Neural cell (in vitro differentiated cells): ENCODE data around the gene HSPA1A. TPM values are rescaled to one million over a fixed set of nuclear protein-coding genes. Genes with fewer than 3 reads are reported as not detected.

Experiments used
- H2AFZ ChIP-seq: fragments of 200-600, 300-800 bp; sonication (generic), shearing (Covaris generic); 2 replicates; pipeline ENCODE4 v1.6.0; 2014; ENCODE audit warnings: low read depth, mild to moderate bottlenecking, antibody characterized with exemption, low read length, moderate library complexity
- H3F3A ChIP-seq: fragments of 200-600 bp; shearing (Covaris generic); 2 replicates; pipeline ENCODE4 v1.6.1; 2016; ENCODE audit warnings: mild to moderate bottlenecking, moderate library complexity, mixed read lengths, antibody characterized with exemption, low read length; ENCODE audit not compliant: insufficient read depth, poor library complexity, severe bottlenecking
- H3K27ac ChIP-seq: fragments of 200-600, 300-800 bp; sonication (generic), shearing (Covaris generic); 2 replicates; pipeline ENCODE4 v1.5.1; 2014; ENCODE audit warnings: mild to moderate bottlenecking, low read length, moderate library complexity
- H3K27me3 ChIP-seq: fragments of 300-800, 200-600 bp; sonication (generic), shearing (Covaris generic); 2 replicates; pipeline ENCODE4 v1.6.0; 2014; ENCODE audit warnings: mild to moderate bottlenecking, low read depth, low read length, moderate library complexity; ENCODE audit not compliant: insufficient read depth
- H3K36me3 ChIP-seq: fragments of 300-800, 200-600 bp; sonication (generic), shearing (Covaris generic); 2 replicates; pipeline ENCODE4 v1.5.1; 2014; ENCODE audit warnings: mild to moderate bottlenecking, antibody characterized with exemption, low read length, moderate library complexity; ENCODE audit not compliant: insufficient read depth
- H3K4me2 ChIP-seq: fragments of 300-800, 200-600 bp; sonication (generic), shearing (Covaris generic); 2 replicates; pipeline ENCODE4 v1.6.0; 2014; ENCODE audit warnings: mild to moderate bottlenecking, low read length
- H3K4me3 ChIP-seq: fragments of 300-800, 200-600 bp; sonication (generic), shearing (Covaris generic); 2 replicates; pipeline ENCODE4 v1.5.1; 2014; ENCODE audit warnings: mild to moderate bottlenecking, low read length, moderate library complexity
- H3K79me2 ChIP-seq: fragments of 200-600 bp; shearing (Covaris generic); replicated peaks from 2 replicates; pipeline ENCODE4 v1.6.0; 2014; ENCODE audit warnings: mild to moderate bottlenecking, low read length, moderate library complexity; ENCODE audit not compliant: insufficient read depth
- H3K9ac ChIP-seq: fragments of 300-800, 200-600 bp; sonication (generic), shearing (Covaris generic); 2 replicates; pipeline ENCODE4 v1.6.1; 2016; ENCODE audit warnings: mild to moderate bottlenecking, low read length, mixed read lengths
- H3K9me2 ChIP-seq: fragments of 200-600 bp; shearing (Covaris generic); 2 replicates; pipeline ENCODE4 v1.6.1; 2016; ENCODE audit warnings: mild to moderate bottlenecking, low read length, mixed read lengths; ENCODE audit not compliant: insufficient read depth
- H3K9me3 ChIP-seq: fragments of 200-600, 300-800 bp; sonication (generic), shearing (Covaris generic); 2 replicates; pipeline ENCODE4 v1.6.1; 2016; ENCODE audit warnings: mild to moderate bottlenecking, mixed run types, low read length, moderate library complexity, mixed read lengths
- H4K20me1 ChIP-seq: fragments of 200-600 bp; shearing (Covaris generic); 2 replicates; pipeline ENCODE4 v1.6.1; 2016; ENCODE audit warnings: mild to moderate bottlenecking, mixed run types; ENCODE audit not compliant: insufficient read depth
- EP300 ChIP-seq: fragments of 450-650 bp; conservative IDR thresholded peaks from 2 replicates; pipeline ENCODE4 v1.6.1; 2014; ENCODE audit warnings: antibody characterized with exemption, mild to moderate bottlenecking, moderate library complexity; ENCODE audit not compliant: poor library complexity, severe bottlenecking
- EZH2 ChIP-seq: fragments of 200-600, 300-800 bp; shearing (Covaris generic), sonication (generic); IDR thresholded peaks from 2 replicates; pipeline ENCODE4 v1.6.1; 2014; ENCODE audit warnings: antibody characterized with exemption, low read length, borderline replicate concordance, mild to moderate bottlenecking; ENCODE audit not compliant: insufficient read depth, poor library complexity, severe bottlenecking
- MXI1 ChIP-seq: fragments of 450-650 bp; conservative IDR thresholded peaks from 2 replicates; pipeline ENCODE4 v1.6.1; 2014; ENCODE audit warnings: antibody characterized with exemption, mild to moderate bottlenecking; ENCODE audit not compliant: poor library complexity, severe bottlenecking
- POLR2AphosphoS5 ChIP-seq: IDR thresholded peaks from 2 replicates; pipeline ENCODE4 v1.6.1; 2012
- RAD21 ChIP-seq: fragments of 450-650 bp; conservative IDR thresholded peaks from 2 replicates; pipeline ENCODE4 v1.6.1; 2014; ENCODE audit warnings: antibody characterized with exemption, mild to moderate bottlenecking, moderate library complexity
- SMC3 ChIP-seq: fragments of 450-650 bp; conservative IDR thresholded peaks from 2 replicates; pipeline ENCODE4 v1.6.1; 2014; ENCODE audit warnings: antibody characterized with exemption, mild to moderate bottlenecking, moderate library complexity; ENCODE audit not compliant: poor library complexity
- TAF1 ChIP-seq: IDR thresholded peaks from 2 replicates; pipeline ENCODE4 v1.6.1; 2012; ENCODE audit warnings: low read depth
- polyA plus RNA-seq: library from polyadenylated mRNA; depleted of rRNA; stranded (reverse); fragments of >200 nt; gene quantifications from 2 replicates; pipeline ENCODE4 v1.2.3, GENCODE V29; 2014
- TF ChIP-seq, protein P1 (sequence below): IDR thresholded peaks from 2 replicates; pipeline ENCODE4 v1.6.1; 2012; ENCODE audit warnings: borderline replicate concordance
- TF ChIP-seq, protein P2 (sequence below): fragments of 450-650 bp; IDR thresholded peaks from 2 replicates; pipeline ENCODE4 v1.5.1; 2014; ENCODE audit warnings: antibody characterized with exemption, mild to moderate bottlenecking, moderate library complexity; ENCODE audit not compliant: poor library complexity, severe bottlenecking

HSPA1A gene
- polyA plus RNA-seq, 1 donor from 2014 or later: 50.9 TPM

DNA sequence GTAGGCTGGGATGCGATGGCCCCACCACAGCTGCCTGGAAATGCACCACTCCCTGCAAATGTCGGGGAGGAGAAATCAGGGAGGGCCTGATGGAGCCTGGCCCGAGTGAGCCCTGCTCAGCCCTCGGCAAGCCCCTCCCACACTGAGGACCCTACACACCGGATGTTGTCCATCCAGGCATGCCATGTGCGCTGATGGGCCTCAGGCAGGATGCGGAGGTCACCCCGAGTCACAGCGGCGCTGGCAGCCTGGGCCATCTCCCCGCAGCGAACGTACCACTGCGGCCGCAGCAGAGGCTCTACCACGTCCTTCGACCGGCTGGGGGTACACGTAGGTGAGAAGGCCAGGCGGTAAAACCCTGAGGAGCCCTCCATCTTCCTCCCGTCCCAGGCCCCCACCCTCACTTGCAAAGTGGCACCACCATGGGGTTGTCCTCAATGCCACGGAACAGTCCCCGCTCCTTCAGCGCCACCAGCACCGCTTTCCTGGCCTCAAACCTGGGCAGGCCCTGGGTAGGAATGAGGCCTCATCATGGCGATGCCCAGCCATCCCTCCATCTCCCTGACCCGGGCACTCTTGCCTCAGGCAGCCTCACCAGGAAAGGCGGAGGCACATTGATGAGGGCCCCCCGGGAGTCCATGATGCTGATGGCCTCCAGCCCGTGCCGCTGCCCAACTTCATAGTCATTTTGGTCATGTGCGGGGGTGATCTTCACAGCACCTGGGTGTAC is 33.1 kb upstream of the HSPA1A start:
- peaks cover 20% of the 10 kb centered on the region for H3K36me3 ChIP-seq
- no peaks in the 10 kb centered on the region for H4K20me1 ChIP-seq
- H3K9me3 ChIP-seq: no peaks in the 10 kb centered on the region
- H3F3A ChIP-seq: no peaks in the 10 kb centered on the region
- H3K27me3 ChIP-seq: no peaks in the 10 kb centered on the region
- H3K27ac ChIP-seq: no peak overlapping the region
- no peak overlapping the region for H3K9ac ChIP-seq
- H2AFZ ChIP-seq: no peak overlapping the region
- H3K4me2 ChIP-seq: no peak overlapping the region
- TF ChIP-seq EP300 (no peak), SMC3 (no peak), MXI1 (no peak), TAF1 (no peak), RAD21 (no peak), EZH2 (no peak), POLR2AphosphoS5 (no peak)
- TF ChIP-seq, protein P1, sequence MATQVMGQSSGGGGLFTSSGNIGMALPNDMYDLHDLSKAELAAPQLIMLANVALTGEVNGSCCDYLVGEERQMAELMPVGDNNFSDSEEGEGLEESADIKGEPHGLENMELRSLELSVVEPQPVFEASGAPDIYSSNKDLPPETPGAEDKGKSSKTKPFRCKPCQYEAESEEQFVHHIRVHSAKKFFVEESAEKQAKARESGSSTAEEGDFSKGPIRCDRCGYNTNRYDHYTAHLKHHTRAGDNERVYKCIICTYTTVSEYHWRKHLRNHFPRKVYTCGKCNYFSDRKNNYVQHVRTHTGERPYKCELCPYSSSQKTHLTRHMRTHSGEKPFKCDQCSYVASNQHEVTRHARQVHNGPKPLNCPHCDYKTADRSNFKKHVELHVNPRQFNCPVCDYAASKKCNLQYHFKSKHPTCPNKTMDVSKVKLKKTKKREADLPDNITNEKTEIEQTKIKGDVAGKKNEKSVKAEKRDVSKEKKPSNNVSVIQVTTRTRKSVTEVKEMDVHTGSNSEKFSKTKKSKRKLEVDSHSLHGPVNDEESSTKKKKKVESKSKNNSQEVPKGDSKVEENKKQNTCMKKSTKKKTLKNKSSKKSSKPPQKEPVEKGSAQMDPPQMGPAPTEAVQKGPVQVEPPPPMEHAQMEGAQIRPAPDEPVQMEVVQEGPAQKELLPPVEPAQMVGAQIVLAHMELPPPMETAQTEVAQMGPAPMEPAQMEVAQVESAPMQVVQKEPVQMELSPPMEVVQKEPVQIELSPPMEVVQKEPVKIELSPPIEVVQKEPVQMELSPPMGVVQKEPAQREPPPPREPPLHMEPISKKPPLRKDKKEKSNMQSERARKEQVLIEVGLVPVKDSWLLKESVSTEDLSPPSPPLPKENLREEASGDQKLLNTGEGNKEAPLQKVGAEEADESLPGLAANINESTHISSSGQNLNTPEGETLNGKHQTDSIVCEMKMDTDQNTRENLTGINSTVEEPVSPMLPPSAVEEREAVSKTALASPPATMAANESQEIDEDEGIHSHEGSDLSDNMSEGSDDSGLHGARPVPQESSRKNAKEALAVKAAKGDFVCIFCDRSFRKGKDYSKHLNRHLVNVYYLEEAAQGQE: no peak
- TF ChIP-seq, protein P2, sequence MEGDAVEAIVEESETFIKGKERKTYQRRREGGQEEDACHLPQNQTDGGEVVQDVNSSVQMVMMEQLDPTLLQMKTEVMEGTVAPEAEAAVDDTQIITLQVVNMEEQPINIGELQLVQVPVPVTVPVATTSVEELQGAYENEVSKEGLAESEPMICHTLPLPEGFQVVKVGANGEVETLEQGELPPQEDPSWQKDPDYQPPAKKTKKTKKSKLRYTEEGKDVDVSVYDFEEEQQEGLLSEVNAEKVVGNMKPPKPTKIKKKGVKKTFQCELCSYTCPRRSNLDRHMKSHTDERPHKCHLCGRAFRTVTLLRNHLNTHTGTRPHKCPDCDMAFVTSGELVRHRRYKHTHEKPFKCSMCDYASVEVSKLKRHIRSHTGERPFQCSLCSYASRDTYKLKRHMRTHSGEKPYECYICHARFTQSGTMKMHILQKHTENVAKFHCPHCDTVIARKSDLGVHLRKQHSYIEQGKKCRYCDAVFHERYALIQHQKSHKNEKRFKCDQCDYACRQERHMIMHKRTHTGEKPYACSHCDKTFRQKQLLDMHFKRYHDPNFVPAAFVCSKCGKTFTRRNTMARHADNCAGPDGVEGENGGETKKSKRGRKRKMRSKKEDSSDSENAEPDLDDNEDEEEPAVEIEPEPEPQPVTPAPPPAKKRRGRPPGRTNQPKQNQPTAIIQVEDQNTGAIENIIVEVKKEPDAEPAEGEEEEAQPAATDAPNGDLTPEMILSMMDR: no peak
- H3K4me3 ChIP-seq: no peak overlapping the region
- H3K9me2 ChIP-seq: no peaks in the 10 kb centered on the region
- H3K79me2 ChIP-seq: no peaks in the 10 kb centered on the region

DNA sequence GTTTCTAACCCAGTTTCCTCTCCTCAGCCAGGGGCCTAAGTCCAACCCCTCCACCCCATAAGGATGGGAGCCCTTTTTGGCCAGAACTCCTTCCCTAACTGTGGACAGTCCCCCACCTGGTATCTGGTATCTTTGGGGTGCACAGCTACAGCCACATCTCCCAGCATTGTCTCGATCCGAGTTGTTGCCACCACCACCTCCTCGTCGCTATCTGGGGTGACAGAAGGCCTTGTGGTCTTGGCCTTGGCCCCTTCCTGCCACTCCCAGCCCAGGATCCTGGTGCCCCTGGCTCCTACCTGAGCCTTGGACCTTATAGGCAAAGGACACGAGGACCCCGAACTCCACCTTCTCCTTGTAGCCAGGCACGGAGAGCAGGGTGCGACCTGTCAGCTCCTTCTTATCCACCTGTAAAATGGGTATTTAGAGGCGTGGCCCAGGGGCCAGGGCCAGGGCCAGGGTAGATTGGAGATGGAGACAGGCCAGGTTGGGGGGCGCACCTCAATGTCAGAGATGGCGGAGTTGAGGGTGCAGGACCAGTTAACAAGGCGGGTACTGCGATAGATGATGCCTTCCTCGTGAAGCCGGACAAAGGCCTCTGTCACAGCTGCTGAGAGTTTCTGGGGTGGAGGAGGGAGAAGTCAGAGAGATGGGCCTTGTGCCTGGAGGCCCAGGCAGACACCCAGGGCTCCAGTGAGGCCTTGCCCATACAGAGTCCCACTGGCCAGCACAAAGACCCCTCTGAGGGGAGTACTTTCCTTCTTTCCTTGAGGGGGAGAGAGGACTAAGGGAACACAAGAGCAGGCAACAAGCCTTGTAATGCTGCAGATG is 31.0 kb upstream of the HSPA1A start:
- no peak overlapping the region for H3K4me3 ChIP-seq
- H2AFZ ChIP-seq: no peak overlapping the region
- H3K9ac ChIP-seq: no peak overlapping the region
- no peaks in the 10 kb centered on the region for H3F3A ChIP-seq
- H3K9me2 ChIP-seq: no peaks in the 10 kb centered on the region
- no peak for TF ChIP-seq EZH2
- no peak for TF ChIP-seq SMC3
- TF ChIP-seq, protein P2: no peak
- TF ChIP-seq EP300: no peak
- TF ChIP-seq, protein P1: no peak
- no peaks in the 10 kb centered on the region for H3K9me3 ChIP-seq
- H4K20me1 ChIP-seq: no peaks in the 10 kb centered on the region
- H3K27ac ChIP-seq: no peak overlapping the region
- H3K79me2 ChIP-seq: no peaks in the 10 kb centered on the region
- peaks cover 20% of the 10 kb centered on the region for H3K36me3 ChIP-seq
- no peak overlapping the region for H3K4me2 ChIP-seq
- H3K27me3 ChIP-seq: no peaks in the 10 kb centered on the region
